DOHH2 (cell line): ENCODE data around the gene ZNF592.

ENCODE experiments used
- H3F3A ChIP-seq: fragments of 200-600 bp; sonication (generic), shearing (Covaris generic); 2 replicates; pipeline ENCODE4 v1.6.0; 2016; ENCODE audit warnings: antibody characterized with exemption, mild to moderate bottlenecking; ENCODE audit not compliant: control insufficient read depth, insufficient read depth
- H3K27ac ChIP-seq: fragments of 200-600 bp; sonication (generic); 2 replicates; pipeline ENCODE4 v1.5.1; 2014; ENCODE audit warnings: low read depth, mild to moderate bottlenecking, low read length, moderate library complexity
- H3K27me3 ChIP-seq: fragments of 200-600 bp; sonication (generic); 2 replicates; pipeline ENCODE4 v1.6.1; 2014; ENCODE audit warnings: mild to moderate bottlenecking, low read length, mixed read lengths; ENCODE audit not compliant: control insufficient read depth
- H3K36me3 ChIP-seq: fragments of 200-600 bp; sonication (generic); 2 replicates; pipeline ENCODE4 v1.6.1; 2014; ENCODE audit warnings: mild to moderate bottlenecking, low read length, moderate library complexity, mixed read lengths; ENCODE audit not compliant: control insufficient read depth
- H3K4me1 ChIP-seq: fragments of 200-600 bp; sonication (generic); 2 replicates; pipeline ENCODE4 v1.6.1; 2014; ENCODE audit warnings: mild to moderate bottlenecking, low read length, mixed read lengths; ENCODE audit not compliant: control insufficient read depth
- H3K4me2 ChIP-seq: fragments of 200-600 bp; sonication (generic); 2 replicates; pipeline ENCODE4 v1.6.0; 2014; ENCODE audit warnings: mild to moderate bottlenecking, low read length, moderate library complexity
- H3K4me3 ChIP-seq: fragments of 200-600 bp; sonication (generic); 2 replicates; pipeline ENCODE4 v1.5.1; 2014; ENCODE audit warnings: mild to moderate bottlenecking, low read length, mixed read lengths
- H3K79me2 ChIP-seq: fragments of 200-600 bp; sonication (generic); 2 replicates; pipeline ENCODE4 v1.6.1; 2014; ENCODE audit warnings: mild to moderate bottlenecking, low read length, mixed read lengths; ENCODE audit not compliant: control insufficient read depth
- H3K9me2 ChIP-seq: fragments of 200-600 bp; sonication (generic); replicated peaks from 2 replicates; pipeline ENCODE4 v1.6.1; 2014; ENCODE audit warnings: mild to moderate bottlenecking, low read length, mixed read lengths; ENCODE audit not compliant: control insufficient read depth
- H3K9me3 ChIP-seq: fragments of 200-600 bp; sonication (generic); 2 replicates; pipeline ENCODE4 v1.6.1; 2014; ENCODE audit warnings: antibody characterized with exemption, low read length, mixed read lengths; ENCODE audit not compliant: control insufficient read depth, insufficient read depth
- H4K20me1 ChIP-seq: fragments of 200-600 bp; sonication (generic); 2 replicates; pipeline ENCODE4 v1.6.0; 2014; ENCODE audit warnings: low read depth, mild to moderate bottlenecking, antibody characterized with exemption, low read length, moderate library complexity; ENCODE audit not compliant: control insufficient read depth, insufficient read depth
- EZH2phosphoT487 ChIP-seq: fragments of 200-600 bp; sonication (generic); IDR thresholded peaks from 2 replicates; pipeline ENCODE4 v1.6.1; 2017; ENCODE audit warnings: borderline replicate concordance, mild to moderate bottlenecking, antibody characterized with exemption, low read length, moderate library complexity, mixed read lengths
- TF ChIP-seq, protein P1 (sequence below): fragments of 200-600 bp; sonication (generic); IDR thresholded peaks from one replicate; pipeline ENCODE4 v1.5.1; 2014; ENCODE audit warnings: antibody characterized with exemption, mild to moderate bottlenecking, low read depth, low read length; ENCODE audit not compliant: poor library complexity, severe bottlenecking

ZNF592 gene

DNA sequence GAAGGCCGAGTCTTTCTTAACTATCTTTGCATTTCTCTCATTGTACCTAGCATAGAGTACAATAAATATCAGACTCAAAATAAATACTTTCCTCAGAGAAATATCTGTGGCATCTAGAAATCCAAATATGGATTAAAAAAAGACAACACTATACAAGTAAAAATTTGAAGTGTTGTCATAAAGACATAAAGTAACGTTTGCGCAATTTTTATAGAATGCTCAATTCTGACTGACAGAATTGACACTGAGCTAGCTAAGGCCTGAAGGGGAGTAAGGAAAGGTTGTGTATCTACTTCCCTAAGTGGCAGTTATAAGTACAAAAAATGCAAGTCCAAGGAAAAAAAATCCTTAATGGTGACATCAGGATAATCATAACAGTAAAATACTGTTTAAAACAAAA lies 33.6 kb upstream of the ZNF592 start:
- H3K4me3 ChIP-seq, result peak overlapping the region; percentile 95
- H3K27ac ChIP-seq, result no peak overlapping the region
- H3K36me3 ChIP-seq, result peaks cover 16% of the 10 kb centered on the region
- no peak for TF ChIP-seq EZH2phosphoT487
- TF ChIP-seq, protein P1, sequence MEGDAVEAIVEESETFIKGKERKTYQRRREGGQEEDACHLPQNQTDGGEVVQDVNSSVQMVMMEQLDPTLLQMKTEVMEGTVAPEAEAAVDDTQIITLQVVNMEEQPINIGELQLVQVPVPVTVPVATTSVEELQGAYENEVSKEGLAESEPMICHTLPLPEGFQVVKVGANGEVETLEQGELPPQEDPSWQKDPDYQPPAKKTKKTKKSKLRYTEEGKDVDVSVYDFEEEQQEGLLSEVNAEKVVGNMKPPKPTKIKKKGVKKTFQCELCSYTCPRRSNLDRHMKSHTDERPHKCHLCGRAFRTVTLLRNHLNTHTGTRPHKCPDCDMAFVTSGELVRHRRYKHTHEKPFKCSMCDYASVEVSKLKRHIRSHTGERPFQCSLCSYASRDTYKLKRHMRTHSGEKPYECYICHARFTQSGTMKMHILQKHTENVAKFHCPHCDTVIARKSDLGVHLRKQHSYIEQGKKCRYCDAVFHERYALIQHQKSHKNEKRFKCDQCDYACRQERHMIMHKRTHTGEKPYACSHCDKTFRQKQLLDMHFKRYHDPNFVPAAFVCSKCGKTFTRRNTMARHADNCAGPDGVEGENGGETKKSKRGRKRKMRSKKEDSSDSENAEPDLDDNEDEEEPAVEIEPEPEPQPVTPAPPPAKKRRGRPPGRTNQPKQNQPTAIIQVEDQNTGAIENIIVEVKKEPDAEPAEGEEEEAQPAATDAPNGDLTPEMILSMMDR, result no peak
- peaks cover 7% of the 10 kb centered on the region; the same call in 1 of the 2 replicates for H4K20me1 ChIP-seq
- peaks cover 57% of the 10 kb centered on the region for H3K79me2 ChIP-seq
- H3K4me2 ChIP-seq, result peak overlapping the region; percentile 74
- H3K4me1 ChIP-seq, result peaks cover 22% of the 10 kb centered on the region
- no peaks in the 10 kb centered on the region for H3K27me3 ChIP-seq
- H3F3A ChIP-seq, result peaks cover 4% of the 10 kb centered on the region; the same call in 1 of the 2 replicates
- no peaks in the 10 kb centered on the region for H3K9me3 ChIP-seq
- no peaks in the 10 kb centered on the region for H3K9me2 ChIP-seq

DNA sequence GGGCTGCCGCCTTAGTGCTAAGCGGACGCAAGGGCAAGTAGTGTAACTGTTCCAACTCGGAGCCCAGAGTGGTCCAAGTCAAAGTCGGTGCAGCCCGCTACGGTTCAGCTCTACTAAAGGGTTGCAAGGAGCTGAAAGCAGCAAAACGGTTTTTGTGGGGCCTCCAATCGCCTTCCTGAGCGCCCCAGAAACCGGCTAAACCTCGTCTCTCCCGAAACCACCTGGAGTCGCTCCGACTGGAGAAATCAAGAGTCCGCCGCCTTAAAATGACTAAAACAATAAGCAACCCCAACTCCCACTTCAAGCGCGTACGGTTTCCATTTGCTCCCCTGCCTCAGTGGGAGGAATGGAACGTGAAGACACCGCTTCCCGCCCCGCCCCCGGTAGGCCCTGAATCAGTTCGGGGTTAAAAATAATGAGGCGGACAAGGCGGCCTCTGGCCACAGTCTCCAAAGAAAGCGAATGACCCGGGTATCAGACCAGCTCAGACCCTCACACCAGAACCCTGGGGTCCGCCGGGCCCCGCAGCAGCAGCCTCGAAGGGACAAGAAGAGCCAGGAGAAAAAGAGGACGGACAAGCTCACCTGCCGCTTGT lies 32.9 kb upstream of the ZNF592 start:
- H3K9me2 ChIP-seq, result no peaks in the 10 kb centered on the region
- peak overlapping the region; percentile 49 for H3K27ac ChIP-seq
- no peaks in the 10 kb centered on the region for H3K9me3 ChIP-seq
- peaks cover 22% of the 10 kb centered on the region for H3K4me1 ChIP-seq
- H3F3A ChIP-seq, result peaks cover 4% of the 10 kb centered on the region; the same call in 1 of the 2 replicates
- peak overlapping the region; percentile 95 for H3K4me3 ChIP-seq
- TF ChIP-seq, protein P1, result no peak
- TF ChIP-seq EZH2phosphoT487, result no peak
- H3K79me2 ChIP-seq, result peaks cover 52% of the 10 kb centered on the region
- H3K36me3 ChIP-seq, result peaks cover 13% of the 10 kb centered on the region
- peak overlapping the region; percentile 74 for H3K4me2 ChIP-seq
- H4K20me1 ChIP-seq, result peaks cover 7% of the 10 kb centered on the region; the same call in 1 of the 2 replicates
- no peaks in the 10 kb centered on the region for H3K27me3 ChIP-seq

DNA sequence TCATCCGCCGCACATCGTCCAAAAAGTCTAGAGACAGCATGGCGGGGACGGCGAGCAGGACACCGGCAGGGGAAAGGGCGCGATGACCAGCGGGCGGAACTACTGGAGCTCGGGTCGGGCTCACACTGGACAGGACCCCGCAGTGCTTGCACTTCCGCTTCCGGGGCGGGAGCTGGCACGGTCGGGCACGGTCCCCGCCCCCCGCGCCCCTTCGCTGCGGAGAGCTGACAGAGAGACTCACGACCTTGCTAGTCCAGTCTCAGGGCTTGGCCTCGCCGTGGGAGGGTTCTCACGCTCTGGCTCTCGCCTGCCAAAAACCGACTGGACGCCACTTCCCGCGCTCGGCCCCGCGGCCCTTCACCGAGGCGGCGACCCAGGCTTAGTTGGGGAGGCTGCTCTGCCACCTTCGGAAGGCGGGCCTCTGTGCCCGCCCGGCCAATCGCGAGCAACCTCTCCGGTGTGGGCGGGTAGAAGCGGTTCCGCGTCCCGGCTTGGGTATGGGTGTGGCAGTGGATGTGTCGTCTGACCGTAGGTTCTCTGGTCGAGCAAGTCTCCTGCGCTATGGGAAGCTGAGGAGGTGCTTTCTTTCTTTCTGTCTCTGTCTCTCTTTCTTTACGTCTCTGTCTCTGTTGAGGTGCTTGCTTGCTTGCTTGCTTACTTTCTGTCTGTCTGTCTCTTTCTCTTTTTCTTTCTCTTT lies 32.2 kb upstream of the ZNF592 start, which contains the start of gene SEC11A:
TSS of gene SEC11A (minus strand) at position 104 of the 697 bp plus-strand sequence. CDS start at position 40, 64 bp downstream.
- Histone ChIP-seq H4K20me1 (peaks cover 7% of the 10 kb centered on the region; the same call in 1 of the 2 replicates), H3K9me2 (no peaks in the 10 kb centered on the region), H3K4me2 (peak within 1 kb of the TSS; percentile 74), H3K4me3 (peak within 1 kb of the TSS; percentile 95), H3K79me2 (peaks cover 47% of the 10 kb centered on the region), H3K36me3 (peaks cover 8% of the 10 kb centered on the region), H3K9me3 (no peaks in the 10 kb centered on the region), H3K4me1 (peaks cover 22% of the 10 kb centered on the region), H3F3A (peaks cover 4% of the 10 kb centered on the region; the same call in 1 of the 2 replicates), H3K27ac (peak within 1 kb of the TSS; percentile 49), H3K27me3 (no peaks in the 10 kb centered on the region)
- TF ChIP-seq, protein P1, result no peak
- TF ChIP-seq EZH2phosphoT487, result no peak
